DOHH2 (cell line): ENCODE results near the gene SPSB4.

Experiments
- H3F3A ChIP-seq: fragments of 200-600 bp; sonication (generic), shearing (Covaris generic); 2 replicates; pipeline ENCODE4 v1.6.0; 2016; ENCODE audit warnings: antibody characterized with exemption, mild to moderate bottlenecking; ENCODE audit not compliant: control insufficient read depth, insufficient read depth
- H3K27ac ChIP-seq: fragments of 200-600 bp; sonication (generic); 2 replicates; pipeline ENCODE4 v1.5.1; 2014; ENCODE audit warnings: low read depth, mild to moderate bottlenecking, low read length, moderate library complexity
- H3K27me3 ChIP-seq: fragments of 200-600 bp; sonication (generic); 2 replicates; pipeline ENCODE4 v1.6.1; 2014; ENCODE audit warnings: mild to moderate bottlenecking, low read length, mixed read lengths; ENCODE audit not compliant: control insufficient read depth
- H3K36me3 ChIP-seq: fragments of 200-600 bp; sonication (generic); 2 replicates; pipeline ENCODE4 v1.6.1; 2014; ENCODE audit warnings: mild to moderate bottlenecking, low read length, moderate library complexity, mixed read lengths; ENCODE audit not compliant: control insufficient read depth
- H3K4me1 ChIP-seq: fragments of 200-600 bp; sonication (generic); 2 replicates; pipeline ENCODE4 v1.6.1; 2014; ENCODE audit warnings: mild to moderate bottlenecking, low read length, mixed read lengths; ENCODE audit not compliant: control insufficient read depth
- H3K4me2 ChIP-seq: fragments of 200-600 bp; sonication (generic); 2 replicates; pipeline ENCODE4 v1.6.0; 2014; ENCODE audit warnings: mild to moderate bottlenecking, low read length, moderate library complexity
- H3K4me3 ChIP-seq: fragments of 200-600 bp; sonication (generic); 2 replicates; pipeline ENCODE4 v1.5.1; 2014; ENCODE audit warnings: mild to moderate bottlenecking, low read length, mixed read lengths
- H3K79me2 ChIP-seq: fragments of 200-600 bp; sonication (generic); 2 replicates; pipeline ENCODE4 v1.6.1; 2014; ENCODE audit warnings: mild to moderate bottlenecking, low read length, mixed read lengths; ENCODE audit not compliant: control insufficient read depth
- H3K9me2 ChIP-seq: fragments of 200-600 bp; sonication (generic); replicated peaks from 2 replicates; pipeline ENCODE4 v1.6.1; 2014; ENCODE audit warnings: mild to moderate bottlenecking, low read length, mixed read lengths; ENCODE audit not compliant: control insufficient read depth
- H3K9me3 ChIP-seq: fragments of 200-600 bp; sonication (generic); 2 replicates; pipeline ENCODE4 v1.6.1; 2014; ENCODE audit warnings: antibody characterized with exemption, low read length, mixed read lengths; ENCODE audit not compliant: control insufficient read depth, insufficient read depth
- H4K20me1 ChIP-seq: fragments of 200-600 bp; sonication (generic); 2 replicates; pipeline ENCODE4 v1.6.0; 2014; ENCODE audit warnings: low read depth, mild to moderate bottlenecking, antibody characterized with exemption, low read length, moderate library complexity; ENCODE audit not compliant: control insufficient read depth, insufficient read depth
- CTCF ChIP-seq: fragments of 200-600 bp; sonication (generic); IDR thresholded peaks from one replicate; pipeline ENCODE4 v1.5.1; 2014; ENCODE audit warnings: antibody characterized with exemption, mild to moderate bottlenecking, low read depth, low read length; ENCODE audit not compliant: poor library complexity, severe bottlenecking
- EZH2phosphoT487 ChIP-seq: fragments of 200-600 bp; sonication (generic); IDR thresholded peaks from 2 replicates; pipeline ENCODE4 v1.6.1; 2017; ENCODE audit warnings: borderline replicate concordance, mild to moderate bottlenecking, antibody characterized with exemption, low read length, moderate library complexity, mixed read lengths

Gene SPSB4

GRCh38 chr3:141152130-141152529 is 101.0 kb downstream of the SPSB4 start:
- Histone ChIP-seq H3K27me3 (no peaks in the 10 kb centered on the region; the same call in 1 of the 2 replicates), H3K4me3 (no peak overlapping the region), H3F3A (no peaks in the 10 kb centered on the region), H3K79me2 (no peaks in the 10 kb centered on the region), H3K36me3 (no peaks in the 10 kb centered on the region), H3K4me1 (no peaks in the 10 kb centered on the region), H4K20me1 (no peaks in the 10 kb centered on the region), H3K9me3 (no peaks in the 10 kb centered on the region), H3K4me2 (no peak overlapping the region), H3K27ac (no peak overlapping the region), H3K9me2 (no peaks in the 10 kb centered on the region)
- TF ChIP-seq CTCF = no peak
- no peak for TF ChIP-seq EZH2phosphoT487

DNA sequence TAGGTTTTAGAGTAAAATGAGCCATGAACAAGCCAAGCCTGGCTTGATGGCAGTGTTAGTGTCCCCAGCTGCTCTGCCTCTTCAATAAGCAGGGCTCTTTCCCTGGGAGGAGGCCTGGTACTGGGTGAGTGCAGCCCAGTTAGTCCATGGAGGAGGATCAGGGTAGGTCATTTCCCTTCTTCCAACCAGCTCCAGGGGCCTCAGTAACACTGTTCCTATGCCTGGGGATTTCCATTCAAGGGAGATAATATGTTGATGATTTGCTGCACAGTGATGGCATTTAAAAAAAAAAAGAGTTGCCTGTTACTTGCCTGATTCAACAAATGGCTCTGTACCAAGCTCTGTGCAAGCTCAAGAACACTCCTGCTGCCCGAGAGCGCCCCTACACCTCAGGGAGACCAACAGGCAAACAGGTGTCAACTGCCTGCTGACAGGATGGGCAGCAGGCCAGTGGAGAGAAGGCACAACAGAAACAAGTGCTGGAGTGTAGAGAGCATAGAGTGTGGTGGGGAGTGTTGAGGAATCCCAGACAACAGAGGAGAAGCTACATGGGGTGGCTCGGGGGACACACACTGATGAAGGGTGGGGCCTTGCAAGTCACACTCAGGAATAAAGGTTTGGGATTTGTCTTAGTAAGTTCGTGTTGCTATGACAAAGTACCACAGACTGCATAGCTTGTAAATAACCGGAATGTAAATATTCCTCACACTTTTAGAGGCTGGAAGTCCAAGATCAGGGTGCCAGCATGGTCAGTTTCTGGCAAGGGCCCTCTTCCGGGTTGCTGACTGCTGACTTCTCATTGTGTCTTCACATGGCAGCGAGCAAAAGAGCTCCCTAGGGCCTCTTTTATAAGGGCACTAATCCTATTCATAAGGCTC is 101.9 kb downstream of the SPSB4 start:
- H3K27me3 ChIP-seq = no peaks in the 10 kb centered on the region; the same call in 1 of the 2 replicates
- H3K9me2 ChIP-seq = no peaks in the 10 kb centered on the region
- no peak overlapping the region for H3K4me2 ChIP-seq
- H3K27ac ChIP-seq = no peak overlapping the region
- TF ChIP-seq EZH2phosphoT487 = no peak
- no peak for TF ChIP-seq CTCF
- H3K9me3 ChIP-seq = no peaks in the 10 kb centered on the region
- H3K36me3 ChIP-seq = no peaks in the 10 kb centered on the region
- H3K4me1 ChIP-seq = no peaks in the 10 kb centered on the region
- H3K4me3 ChIP-seq = no peak overlapping the region
- no peaks in the 10 kb centered on the region for H3K79me2 ChIP-seq
- H3F3A ChIP-seq = no peaks in the 10 kb centered on the region
- H4K20me1 ChIP-seq = no peaks in the 10 kb centered on the region

- TF ChIP-seq CTCF = no peak
- TF ChIP-seq EZH2phosphoT487 = no peak
- no peak overlapping the region for H3K27ac ChIP-seq
Observed at GRCh38 chr3:141153679-141153966, 102.5 kb downstream of the SPSB4 start.

More at GRCh38 chr3:141153679-141153966, 102.5 kb downstream of the SPSB4 start:
- Histone ChIP-seq H3K9me2 (no peaks in the 10 kb centered on the region), H3K27me3 (no peaks in the 10 kb centered on the region; the same call in 1 of the 2 replicates), H3K79me2 (no peaks in the 10 kb centered on the region), H3K9me3 (no peaks in the 10 kb centered on the region), H3K4me1 (no peaks in the 10 kb centered on the region), H4K20me1 (no peaks in the 10 kb centered on the region), H3K4me2 (no peak overlapping the region), H3F3A (no peaks in the 10 kb centered on the region), H3K36me3 (no peaks in the 10 kb centered on the region), H3K4me3 (no peak overlapping the region)
